ENCODE results near the gene HOTAIR.

HOTAIR gene

DNA sequence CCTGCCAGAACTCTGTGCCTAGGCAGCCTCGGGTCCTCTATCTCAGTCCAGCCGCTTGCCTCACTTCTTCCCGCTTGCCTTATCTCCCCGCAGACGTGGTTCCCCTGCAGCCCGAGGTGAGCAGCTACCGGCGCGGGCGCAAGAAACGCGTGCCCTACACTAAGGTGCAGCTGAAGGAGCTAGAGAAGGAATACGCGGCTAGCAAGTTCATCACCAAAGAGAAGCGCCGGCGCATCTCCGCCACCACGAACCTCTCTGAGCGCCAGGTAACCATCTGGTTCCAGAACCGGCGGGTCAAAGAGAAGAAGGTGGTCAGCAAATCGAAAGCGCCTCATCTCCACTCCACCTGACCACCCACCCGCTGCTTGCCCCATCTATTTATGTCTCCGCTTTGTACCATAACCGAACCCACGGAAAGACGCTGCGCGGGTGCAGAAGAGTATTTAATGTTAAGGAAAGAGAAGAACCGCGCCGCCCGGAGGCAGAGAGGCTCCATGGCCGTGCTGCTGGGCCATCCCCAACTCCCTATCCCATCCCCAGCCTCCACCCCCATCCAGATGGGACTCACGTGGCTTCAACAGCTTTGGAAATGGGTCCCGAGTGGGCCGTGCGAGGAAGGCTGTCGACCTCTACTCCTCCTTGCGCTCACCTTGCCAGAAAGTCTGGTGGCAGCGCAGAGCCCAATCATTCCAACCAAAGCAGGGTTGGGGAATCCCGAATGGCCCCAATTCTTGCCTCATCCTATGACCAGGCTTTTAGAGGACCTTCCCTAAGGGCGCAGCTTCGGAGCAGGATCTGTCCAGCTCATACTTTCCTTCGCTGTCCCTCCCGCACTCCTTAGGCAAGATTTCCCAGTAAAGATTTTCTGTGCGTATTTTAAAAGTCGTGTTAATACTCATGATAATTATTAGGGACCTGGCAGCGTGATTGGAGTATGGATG lies 29.6 kb downstream of the HOTAIR start:
- DNase-seq (ENCODE audit: low spot score) = no peak

DNA sequence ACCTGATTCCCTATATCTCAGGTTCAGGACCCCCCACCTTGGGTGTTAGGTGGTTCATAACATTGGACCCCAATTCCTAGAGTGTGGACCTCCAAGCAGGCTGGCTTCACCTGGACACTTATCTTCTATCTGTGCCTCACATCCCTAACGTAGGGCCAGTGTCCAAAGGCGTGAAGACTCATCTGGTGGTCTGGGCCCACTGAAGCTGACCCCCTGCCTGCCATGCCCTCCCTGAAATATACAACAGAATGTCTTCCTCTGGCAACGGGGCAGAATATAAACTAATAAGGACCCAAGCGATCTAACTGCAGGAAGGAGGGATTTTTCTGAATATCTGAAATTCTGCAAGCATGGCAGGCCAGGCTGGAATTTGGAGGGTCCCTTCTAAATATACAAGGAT lies 30.5 kb downstream of the HOTAIR start:
- no peak for DNase-seq (ENCODE audit: low spot score)

DNA sequence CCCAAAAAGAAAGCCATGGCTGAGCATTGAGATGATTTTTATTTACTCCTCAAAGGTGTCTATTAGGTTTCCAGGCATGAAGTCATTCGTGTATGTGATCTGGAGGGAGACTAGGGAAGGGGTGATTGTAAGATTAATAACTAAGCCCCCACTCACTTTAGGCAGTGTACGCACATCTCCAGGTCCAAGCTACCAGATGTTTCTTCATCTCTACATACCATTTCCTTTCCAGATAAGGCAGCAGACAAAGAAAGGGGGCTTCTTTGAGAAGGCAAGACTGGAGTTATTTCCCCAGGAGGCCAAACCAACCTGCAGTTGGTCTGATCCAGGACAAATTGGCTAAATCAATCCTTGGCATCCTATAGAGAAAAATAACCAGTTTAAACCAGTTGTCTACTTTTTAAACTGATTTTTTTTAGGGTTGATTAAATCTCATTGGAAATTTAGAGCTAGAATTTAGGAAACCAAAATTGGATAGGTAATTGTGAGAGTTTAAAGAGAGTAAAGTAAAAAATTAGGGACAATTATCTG lies 32.2 kb downstream of the HOTAIR start:
- DNase-seq (ENCODE audit: low spot score) = peak; percentile 24

DNA sequence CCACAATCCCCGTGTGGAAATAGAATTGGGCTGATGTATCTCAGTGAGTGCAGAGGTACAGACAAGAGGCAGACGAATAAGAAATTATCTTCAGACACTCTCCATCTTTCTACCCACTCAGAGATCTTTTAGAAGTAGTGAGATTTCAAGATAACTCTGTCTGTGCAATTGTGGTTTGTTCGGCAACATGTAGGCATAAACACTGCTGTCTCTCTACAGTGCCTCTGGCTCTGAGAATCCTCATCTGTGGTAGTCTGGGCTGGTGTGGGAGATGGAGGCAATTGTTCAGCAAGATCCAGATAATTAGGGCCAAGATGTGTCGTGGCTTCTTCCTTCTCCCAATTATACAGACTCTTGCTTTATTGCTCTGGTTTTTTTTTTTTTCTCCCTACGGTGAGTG lies 33.0 kb downstream of the HOTAIR start:
- peak; percentile 34 for DNase-seq (ENCODE audit: low spot score)

DNA sequence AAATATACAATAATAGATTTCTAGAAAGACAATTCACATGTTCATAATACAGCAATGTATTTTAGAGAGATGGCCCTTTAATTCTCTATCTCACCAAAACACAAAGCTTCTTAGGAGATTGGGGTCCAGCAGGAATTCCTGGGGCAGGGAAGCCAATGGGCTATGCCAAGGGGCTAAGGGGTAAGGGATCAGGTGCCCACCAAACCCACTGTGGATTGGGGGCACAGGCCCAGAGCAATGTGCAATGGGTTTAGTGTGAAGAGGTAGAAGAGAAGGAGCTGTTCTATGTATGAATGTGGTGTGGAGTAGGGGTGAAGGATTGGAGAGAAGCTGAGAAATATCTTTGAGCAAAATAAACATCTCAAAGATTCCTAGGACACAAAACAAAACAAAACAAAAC lies 33.6 kb downstream of the HOTAIR start:
- peak; percentile 21 for DNase-seq (ENCODE audit: low spot score)

DNA sequence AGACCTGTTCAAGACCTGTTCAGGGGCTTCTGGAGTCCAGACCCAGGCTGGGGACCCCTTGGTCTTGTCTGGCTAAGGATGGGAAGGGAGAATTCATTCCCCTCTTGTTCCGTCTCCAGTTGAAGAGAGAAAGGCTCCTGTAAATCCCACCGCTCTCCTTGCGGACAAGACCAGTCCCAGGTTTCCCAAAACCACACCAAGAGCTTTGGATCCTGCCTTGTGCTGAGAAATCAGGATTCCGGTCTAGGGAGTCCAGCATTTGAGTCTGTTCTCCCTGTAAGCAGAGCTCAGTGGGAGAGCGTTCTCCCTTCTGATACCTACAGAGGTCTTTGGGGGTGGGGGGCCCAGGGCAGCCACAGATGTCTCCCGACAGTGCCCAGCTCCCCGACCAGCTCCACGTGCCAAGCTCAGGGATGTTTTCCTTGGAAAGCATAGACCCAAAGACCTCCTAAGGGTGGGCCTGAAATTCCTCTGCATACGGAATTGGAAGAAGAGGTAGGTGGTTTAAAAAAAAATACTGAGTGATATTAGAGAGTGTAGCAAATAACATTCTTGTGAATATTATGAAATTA lies 34.2 kb downstream of the HOTAIR start:
- peak; percentile 44 for DNase-seq (ENCODE audit: low spot score)

DNA sequence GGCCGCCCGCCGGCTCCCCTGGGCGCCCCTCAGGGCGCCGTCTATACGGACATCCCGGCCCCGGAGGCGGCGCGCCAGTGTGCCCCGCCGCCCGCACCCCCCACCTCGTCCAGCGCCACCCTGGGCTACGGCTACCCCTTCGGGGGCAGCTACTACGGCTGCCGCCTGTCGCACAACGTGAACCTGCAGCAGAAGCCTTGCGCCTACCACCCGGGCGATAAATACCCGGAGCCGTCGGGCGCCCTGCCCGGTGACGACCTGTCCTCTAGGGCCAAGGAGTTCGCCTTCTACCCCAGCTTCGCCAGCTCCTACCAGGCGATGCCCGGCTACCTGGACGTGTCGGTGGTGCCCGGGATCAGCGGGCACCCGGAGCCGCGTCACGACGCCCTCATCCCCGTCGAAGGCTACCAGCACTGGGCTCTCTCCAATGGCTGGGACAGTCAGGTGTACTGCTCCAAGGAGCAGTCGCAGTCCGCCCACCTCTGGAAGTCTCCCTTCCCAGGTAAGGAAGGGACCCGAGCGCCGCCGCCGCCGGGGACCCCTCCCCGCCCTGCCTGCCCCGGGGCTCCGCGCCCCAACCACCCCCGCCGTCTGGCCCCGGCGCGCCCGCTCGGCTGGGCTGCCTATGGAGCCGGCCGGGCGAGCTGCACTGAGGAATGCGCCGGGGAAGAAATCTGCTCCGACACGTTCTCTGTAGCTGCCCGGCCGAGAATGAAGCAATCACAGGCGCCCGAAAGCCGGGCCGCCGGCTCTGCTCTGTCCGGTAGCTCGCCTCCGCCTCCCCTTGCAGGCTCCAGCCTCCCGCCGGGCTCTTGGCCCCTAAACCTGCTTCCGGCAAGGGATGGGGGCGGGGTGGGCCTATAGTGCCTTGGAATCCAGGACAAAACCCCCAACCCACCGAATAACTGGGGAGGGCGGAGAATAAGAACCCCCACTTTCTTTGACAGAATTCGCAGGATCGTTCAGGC lies 35.3 kb downstream of the HOTAIR start:
- peak; percentile 75 for DNase-seq (ENCODE audit: low spot score)

DNA sequence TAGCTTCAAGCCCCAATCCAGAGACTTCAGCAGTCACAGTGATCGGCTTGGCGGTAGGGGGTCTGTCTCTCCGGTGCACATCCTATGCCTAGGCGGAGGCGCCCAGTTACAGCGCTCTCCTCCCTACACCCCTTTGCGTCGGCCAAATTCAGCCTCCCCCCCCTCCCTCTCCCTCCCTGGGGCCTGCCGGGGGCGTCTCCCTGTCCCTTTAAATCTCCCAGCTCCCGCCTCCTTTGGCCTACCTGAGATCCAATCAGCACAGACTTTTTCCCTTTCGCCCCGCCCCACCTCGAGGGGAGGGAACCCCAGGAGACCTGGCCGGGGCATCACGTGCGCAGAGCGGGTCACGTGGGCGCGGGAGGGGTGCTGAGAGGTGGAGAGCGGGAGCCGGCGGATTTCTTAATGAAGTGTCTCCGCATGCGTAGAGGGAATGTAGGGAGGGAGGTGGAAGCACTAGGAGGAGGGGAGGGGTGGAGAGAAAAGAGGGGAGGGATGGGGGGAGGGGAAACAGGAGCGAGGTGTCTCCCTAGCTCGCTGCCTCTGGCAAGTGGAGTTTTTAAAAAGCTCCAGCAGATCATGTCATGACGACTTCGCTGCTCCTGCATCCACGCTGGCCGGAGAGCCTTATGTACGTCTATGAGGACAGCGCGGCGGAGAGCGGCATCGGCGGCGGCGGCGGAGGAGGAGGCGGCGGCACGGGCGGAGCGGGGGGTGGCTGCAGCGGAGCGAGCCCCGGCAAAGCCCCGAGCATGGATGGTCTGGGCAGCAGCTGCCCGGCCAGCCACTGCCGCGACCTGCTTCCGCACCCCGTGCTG lies 36.2 kb downstream of the HOTAIR start, which contains the start of gene HOXC13:
Gene HOXC13 (plus strand): TSS at position 506 of the 815 bp plus-strand sequence. CDS start 76 bp downstream, at position 582.
- peak; percentile 98 for DNase-seq (ENCODE audit: low spot score)

DNA sequence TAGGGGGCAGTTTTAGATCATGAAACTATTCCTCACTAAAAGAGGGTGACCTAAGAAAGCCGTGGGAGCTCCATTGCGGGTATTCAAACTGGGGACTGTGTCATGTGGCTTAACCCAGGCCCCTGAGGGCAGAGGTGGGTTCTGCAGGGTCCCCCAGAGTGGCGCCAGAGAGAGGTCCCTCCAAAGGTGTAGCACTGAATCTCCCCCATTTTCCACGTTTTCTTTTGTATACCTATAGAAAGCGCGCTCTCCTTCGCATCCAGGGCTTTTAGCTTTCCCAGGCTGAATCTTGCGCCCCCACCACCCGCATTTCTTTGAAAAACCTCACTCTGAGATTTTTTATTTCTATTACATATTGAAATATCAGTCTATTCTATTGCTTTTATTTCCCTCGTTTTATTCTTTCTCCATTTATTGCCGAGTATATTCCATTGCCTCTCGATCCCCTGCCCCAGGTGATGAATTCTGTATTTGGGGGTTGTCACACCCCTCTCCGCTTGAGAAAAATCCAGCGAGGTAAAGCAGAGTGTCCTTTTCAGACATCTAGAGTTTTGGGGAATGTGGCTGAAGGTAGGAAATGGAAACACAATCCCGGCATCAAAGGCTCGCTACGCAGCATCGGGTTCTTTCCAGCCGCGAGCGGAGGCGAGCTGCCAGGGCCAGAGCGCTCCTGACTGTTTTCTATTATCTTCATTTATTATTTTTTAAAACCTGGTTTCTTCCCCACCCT lies 37.0 kb downstream of the HOTAIR start:
- DNase-seq (ENCODE audit: low spot score) = peak; percentile 39

DNA sequence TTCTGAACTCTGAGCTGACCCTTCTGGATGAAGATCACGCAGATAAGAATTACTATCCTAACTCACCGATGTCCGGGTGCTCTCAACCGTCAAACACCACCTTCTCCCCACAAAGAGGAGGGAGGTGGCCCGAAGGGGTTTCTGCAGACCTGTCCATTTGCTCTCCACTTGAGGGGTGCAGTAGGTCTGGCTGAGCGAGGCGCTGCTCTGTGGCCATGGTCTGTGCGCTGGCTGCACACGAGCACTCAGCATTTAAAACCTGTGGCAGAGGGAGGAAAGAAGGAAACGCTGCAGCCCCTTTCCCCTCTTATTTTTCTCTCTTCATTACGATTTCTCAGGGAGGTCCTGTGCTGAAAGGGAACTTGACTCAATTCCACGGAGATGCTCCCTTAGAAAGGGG lies 37.7 kb downstream of the HOTAIR start:
- peak; percentile 45 for DNase-seq (ENCODE audit: low spot score)

DNA sequence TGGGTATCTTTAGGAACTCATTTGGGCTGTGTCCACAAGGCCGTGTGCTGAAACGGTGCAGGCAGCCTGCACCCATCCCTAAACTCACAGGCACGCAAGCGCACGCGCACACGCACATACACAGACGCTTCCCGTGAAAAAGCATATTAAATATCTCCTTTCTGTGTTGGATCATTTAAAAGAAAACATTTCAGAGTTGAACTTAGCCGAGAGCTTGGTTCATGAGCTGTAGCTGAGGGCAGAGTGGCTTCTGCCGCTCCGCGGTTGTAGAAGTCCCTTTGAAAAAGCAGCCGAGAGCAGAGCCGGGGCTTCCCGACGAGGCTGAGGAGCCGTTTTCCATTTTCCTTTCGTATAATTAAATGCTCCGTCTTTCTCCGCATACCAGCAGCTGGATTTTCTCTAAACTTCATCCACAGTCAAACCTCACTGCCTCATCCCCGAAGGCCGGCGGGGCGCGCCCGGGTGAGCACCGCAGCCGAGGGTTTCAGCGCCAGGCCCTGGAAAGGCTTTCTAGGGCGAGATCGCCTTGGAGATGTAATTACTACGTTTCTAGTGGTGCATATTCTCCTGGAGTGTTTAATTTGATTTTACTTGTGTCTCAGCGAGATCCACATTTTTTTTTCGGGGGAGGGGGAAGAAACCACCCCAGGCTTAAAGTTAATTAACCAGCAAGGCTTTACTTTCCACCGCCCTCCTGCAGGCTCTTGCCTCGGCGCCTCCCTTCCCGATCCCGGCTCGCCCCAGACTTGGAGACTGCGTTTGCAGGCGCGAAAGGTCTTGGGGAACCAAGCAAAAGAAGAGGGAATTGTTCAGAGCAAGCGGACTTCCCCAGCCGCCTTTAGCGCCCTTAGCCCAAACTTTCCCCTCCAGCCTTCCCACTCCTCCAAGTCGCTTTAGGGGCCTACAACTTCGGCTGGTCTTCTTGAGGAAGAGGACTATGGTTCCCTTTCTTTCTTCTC lies 39.1 kb downstream of the HOTAIR start:
- peak; percentile 57 for DNase-seq (ENCODE audit: low spot score)

DNA sequence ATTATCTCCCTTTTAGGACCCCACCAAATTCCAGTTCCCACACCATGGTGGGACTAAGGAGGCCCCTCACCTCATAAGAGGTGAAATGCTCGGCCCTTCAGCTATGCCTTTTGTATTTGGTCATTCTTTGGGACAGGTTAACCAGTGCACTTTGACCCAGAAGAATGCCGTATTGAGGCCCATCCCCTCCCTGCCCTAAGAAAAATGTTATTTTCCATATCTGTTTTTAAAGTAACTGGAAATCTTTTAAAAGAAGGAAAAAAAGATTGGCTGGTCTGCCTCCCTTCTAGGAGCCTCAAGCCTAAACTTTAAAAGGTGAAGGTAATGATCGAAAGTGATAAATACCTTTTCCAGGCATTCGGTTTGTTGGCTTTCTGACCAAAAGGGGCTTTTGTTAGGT lies 41.8 kb downstream of the HOTAIR start:
- peak; percentile 22 for DNase-seq (ENCODE audit: low spot score)

DNA sequence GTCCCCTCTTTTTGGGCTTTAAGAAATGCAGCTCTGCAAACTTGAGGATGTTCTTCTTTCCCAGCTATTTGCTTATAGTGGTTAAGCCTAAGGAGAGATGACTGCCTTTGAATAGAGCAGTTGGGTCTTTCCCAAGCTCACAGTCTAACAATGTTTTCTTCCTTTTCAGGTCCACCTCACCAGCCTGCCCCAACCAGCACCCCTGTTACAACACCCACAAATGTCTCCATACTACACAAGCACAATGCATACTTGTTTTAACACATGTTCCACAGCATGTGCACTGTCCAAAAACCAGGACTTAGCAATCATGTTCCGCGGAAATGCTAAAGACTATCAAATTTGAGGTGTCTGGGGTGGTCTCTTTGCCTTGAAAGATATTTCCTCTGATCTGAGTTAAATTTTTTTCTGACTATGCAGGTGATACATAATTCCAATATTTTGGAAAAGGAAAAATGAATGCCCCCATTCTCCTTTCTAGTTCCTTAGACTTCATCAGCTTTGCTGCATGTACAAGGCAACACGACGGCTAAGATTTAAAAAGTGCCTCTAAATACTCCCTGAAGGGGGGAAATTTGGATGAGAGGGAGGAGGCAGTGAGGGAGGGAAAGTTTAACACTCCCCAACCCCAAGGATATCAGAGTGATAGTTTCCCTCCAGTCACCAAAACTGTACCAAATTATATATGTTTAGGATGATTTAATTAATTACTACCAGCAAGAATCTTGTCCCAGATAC lies 42.7 kb downstream of the HOTAIR start:
- peak; percentile 38 for DNase-seq (ENCODE audit: low spot score)

DNA sequence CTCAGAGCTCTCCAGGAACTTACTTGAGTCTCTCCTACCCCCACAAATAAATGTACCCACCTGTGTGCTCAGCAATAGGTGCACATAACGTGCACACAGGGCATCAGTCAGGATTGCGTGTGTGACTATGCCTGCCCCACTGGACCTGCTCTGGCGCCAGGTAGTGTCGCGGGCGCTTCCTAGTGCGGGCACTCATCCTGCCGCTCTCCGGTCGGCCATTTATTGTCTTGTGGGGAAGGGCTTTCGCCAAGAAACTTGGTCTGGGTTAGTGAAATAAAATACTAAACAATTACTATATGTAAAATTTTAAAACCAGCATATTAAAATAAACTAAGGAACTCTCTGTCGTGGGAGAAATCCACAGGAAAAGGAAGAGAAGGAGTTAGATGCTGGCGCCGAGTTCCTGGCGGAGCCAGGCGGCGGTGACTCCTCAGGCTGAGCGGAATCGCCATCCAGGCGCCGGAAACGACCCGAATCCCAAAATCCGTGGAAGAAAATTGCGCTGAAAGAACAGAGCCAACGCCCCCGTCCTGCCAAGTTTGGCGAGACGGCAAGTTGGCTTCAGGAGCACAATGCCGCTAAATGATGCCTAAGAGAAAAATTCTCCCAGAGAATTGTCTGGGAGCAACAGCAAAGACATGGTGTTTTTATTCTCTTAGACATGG lies 44.0 kb downstream of the HOTAIR start:
- peak; percentile 47 for DNase-seq (ENCODE audit: low spot score)

DNA sequence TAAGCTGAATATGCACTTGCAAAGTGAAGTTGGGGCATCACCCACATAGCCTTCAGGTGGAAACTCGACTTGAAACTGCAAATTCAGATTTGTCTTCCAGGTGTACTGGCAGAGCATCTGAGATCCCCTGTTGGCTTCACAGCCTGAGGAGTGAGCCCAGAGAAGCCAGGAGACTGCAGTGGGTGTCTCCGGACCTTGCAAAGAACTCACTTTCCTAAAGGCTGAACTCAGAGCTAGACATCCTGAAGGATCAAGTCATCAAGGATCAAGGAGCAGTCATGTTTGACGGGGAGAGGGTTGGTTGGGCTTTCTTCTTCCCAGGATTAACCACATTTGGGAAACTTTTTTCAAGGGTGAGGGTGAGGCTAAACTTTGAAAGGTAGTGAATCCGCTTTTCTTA lies 45.2 kb downstream of the HOTAIR start:
- peak; percentile 40 for DNase-seq (ENCODE audit: low spot score)

DNA sequence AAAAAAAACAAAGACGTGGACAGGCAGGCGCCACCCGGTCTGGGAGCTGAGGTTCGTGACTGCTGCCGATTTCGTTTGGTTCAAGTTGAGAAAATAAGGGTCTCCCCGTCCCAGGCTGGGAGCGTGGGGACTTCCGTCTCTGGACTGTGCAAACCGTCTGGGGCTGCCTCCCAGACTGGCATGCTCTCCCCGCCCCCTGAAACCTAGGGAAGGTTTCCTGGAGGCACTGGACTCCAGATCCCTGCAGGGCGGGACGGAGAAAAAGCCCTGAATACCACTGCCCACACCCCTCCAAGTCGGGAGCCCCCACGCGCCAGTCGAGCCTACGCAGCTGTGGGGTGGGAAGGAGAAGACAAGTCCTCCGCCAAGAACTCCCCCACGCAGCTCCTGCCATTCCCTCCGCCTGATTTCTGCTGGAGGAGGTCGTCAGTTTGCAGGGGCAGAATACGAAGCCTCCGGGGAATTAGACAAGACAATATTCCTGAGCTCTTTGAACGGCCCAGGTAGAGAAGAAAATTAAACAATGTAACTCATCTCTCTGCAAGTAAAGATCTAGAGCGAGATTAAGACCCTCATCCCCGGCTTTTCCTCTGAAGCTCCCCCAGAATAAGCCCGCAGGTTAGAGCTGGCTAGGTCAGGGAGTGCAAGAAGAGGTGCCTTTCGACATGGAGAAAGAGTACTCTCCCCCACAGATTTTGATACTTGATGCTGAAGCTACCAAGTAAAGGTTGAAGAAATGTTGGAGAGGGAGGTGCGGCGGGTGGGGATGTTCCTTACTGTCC lies 46.5 kb downstream of the HOTAIR start:
- peak; percentile 41 for DNase-seq (ENCODE audit: low spot score)

Measured in ecto neural progenitor cell (in vitro differentiated cells).